B cell (primary cell): ENCODE results near the gene C17orf100.
"Not testable (repeated sequence)": the region's sequence is repeated elsewhere in the genome, so short reads cannot be mapped to it uniquely, and the experiment has no call there.

Experiments used
- CTCF ChIP-seq: fragments of 200-600 bp; IDR thresholded peaks from one replicate; pipeline ENCODE4 v1.8.0; 2022; ENCODE audit warnings: antibody characterized with exemption, mild to moderate bottlenecking
- EZH2 ChIP-seq: IDR thresholded peaks from 2 replicates; pipeline ENCODE4 v1.6.1; 2012; ENCODE audit warnings: borderline replicate concordance, low read depth, mild to moderate bottlenecking, moderate library complexity, low read length; ENCODE audit not compliant: insufficient read depth, poor library complexity, severe bottlenecking

DNA sequence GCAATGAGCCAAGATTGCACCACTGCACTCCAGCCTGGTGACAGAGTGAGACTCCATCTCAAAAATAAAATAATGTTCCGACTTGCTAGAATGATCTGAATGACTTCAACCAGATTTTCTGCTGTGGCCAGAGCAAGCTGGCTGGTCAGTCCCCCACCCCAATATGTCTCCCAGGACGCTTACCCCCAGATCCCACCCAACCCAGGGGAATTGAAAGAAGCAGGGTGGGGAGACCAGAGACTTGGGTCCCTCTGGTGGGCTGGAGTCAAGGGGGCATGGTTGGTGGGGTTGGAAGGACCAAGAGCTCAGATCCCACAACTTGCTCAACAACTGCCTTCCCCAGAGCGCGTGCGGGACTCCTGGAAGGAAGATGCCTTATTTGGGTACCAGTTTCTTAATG lies 6.8 kb downstream of the C17orf100 start:
- not testable (repeated sequence) for TF ChIP-seq CTCF, EZH2
